SH-SY5Y (cell line): Measurements from ENCODE around the gene CRMP1.

ENCODE experiments used
- GATA2 ChIP-seq: IDR thresholded peaks from 2 replicates; pipeline ENCODE4 v1.6.1; 2011; ENCODE audit warnings: mild to moderate bottlenecking, low read depth, low read length
- GATA3 ChIP-seq: IDR thresholded peaks from 2 replicates; pipeline ENCODE4 v1.6.1; 2011; ENCODE audit warnings: low read depth, mild to moderate bottlenecking, low read length, moderate library complexity

GRCh38 chr4:5852523-5853202 lies 40.2 kb downstream of the CRMP1 start:
- no peak for TF ChIP-seq GATA3
- no peak for TF ChIP-seq GATA2
